ENCODE measurements around the gene C9orf50. TPM values are rescaled to one million over a fixed set of nuclear protein-coding genes. Genes with fewer than 3 reads are reported as not detected.

Gene C9orf50
- total RNA-seq, 1 experiment from 2014 or later = not detected

- Mint-ChIP-seq H3K4me3 (no peak overlapping the region; a peak in 1 of 5 replicates), H3K27me3 (ENCODE audit: low read depth) (peaks cover 23% of the 10 kb centered on the region), H3K9me3 (peaks cover 7 to 8% of the 10 kb centered on the region in 2 experiments; a peak in 4 of 5 replicates), H3K27ac (no peak overlapping the region), H3K4me1 (peaks cover 4% of the 10 kb centered on the region in 2 experiments), H3K36me3 (ENCODE audit: insufficient read depth in 1 of 3, low read depth in 3 of 3) (peaks cover 0 to 7% (median 6%) of the 10 kb centered on the region in 3 experiments; a peak in 6 of 7 replicates)
- Histone ChIP-seq H3K23me2 (ENCODE audit: insufficient read length, low read depth, low read length, poor library complexity, severe bottlenecking) (no peaks in the 10 kb centered on the region), H2BK5ac (ENCODE audit: insufficient read length, low read length) (no peak overlapping the region), H3K56ac (ENCODE audit: insufficient read length, low read depth, low read length) (peak overlapping the region; percentile 54), H3K18ac (ENCODE audit: insufficient read length, low read depth, low read length) (peak overlapping the region; percentile 89), H2AFZ (ENCODE audit: low read length) (no peak overlapping the region), H4K5ac (ENCODE audit: insufficient read length, low read depth, low read length) (peak overlapping the region; percentile 69), H3T11ph (ENCODE audit: low read length) (no peak overlapping the region), H4K8ac (replicated peaks; ENCODE audit: insufficient read length, low read depth, low read length) (peak overlapping the region; percentile 46), H3K27ac (ENCODE audit: insufficient read length, low read depth, low read length) (no peak overlapping the region), H3K79me1 (ENCODE audit: insufficient read depth, low read depth, low read length, poor library complexity, severe bottlenecking) (no peaks in the 10 kb centered on the region), H2AK5ac (ENCODE audit: insufficient read length, low read length) (no peak overlapping the region), H2BK12ac (ENCODE audit: insufficient read length, low read depth, low read length) (no peak overlapping the region), H2BK15ac (ENCODE audit: low read depth, low read length) (no peak overlapping the region), H2BK120ac (ENCODE audit: low read depth, low read length, poor library complexity, severe bottlenecking) (no peak overlapping the region), H2BK20ac (ENCODE audit: low read depth, low read length, poor library complexity, severe bottlenecking) (no peak overlapping the region), H4K20me1 (ENCODE audit: control insufficient read depth, insufficient read depth, insufficient read length) (no peaks in the 10 kb centered on the region), H3K4me1 (ENCODE audit: insufficient read depth, low read length) (no peaks in the 10 kb centered on the region), H3K79me2 (ENCODE audit: insufficient read depth, low read length) (no peaks in the 10 kb centered on the region), H3K27me3 (ENCODE audit: insufficient read depth, low read length) (no peaks in the 10 kb centered on the region), H3K14ac (ENCODE audit: insufficient read depth, low read length) (peak overlapping the region; percentile 44; the same call in 1 of the 2 replicates), H3K9me3 (ENCODE audit: control insufficient read depth, low read depth, low read length) (peaks cover 3% of the 10 kb centered on the region), H3K9ac (ENCODE audit: extremely low read depth, insufficient read length, low read length) (no peak overlapping the region), H4K91ac (ENCODE audit: insufficient read length, low read depth, low read length) (no peak overlapping the region), H3K4ac (ENCODE audit: low read depth, low read length) (no peak overlapping the region), H3K23ac (ENCODE audit: insufficient read length, low read depth, low read length) (peak overlapping the region; percentile 72), H3K4me2 (ENCODE audit: insufficient read depth, insufficient read length, low read length) (no peak overlapping the region)
- WGBS (ENCODE audit: extremely low coverage, insufficient read length, low lambda C conversion rate) = 100% methylated on average over 3 of the region's 9 CpGs
- DNase-seq = no peak
- no peak for TF ChIP-seq CTCF (conservative IDR thresholded peaks at IDR 0.05)
Observed at GRCh38 chr9:129575818-129576217, 45.1 kb downstream of the C9orf50 start.

Data from H9 (cell line).